WTC11 (cell line): Measurements from ENCODE around the gene ZPBP. TPM values are rescaled to one million over a fixed set of nuclear protein-coding genes. Genes with fewer than 3 reads are reported as not detected.

ENCODE experiments used
- ELF4 ChIP-seq: sonication (generic); formaldehyde crosslinking; IDR thresholded peaks from 2 replicates; pipeline ENCODE4 v1.8.1; 2022; ENCODE audit warnings: low read depth, mild to moderate bottlenecking, moderate library complexity, missing genetic modification reagents
- TEAD1 ChIP-seq: sonication (generic); formaldehyde crosslinking; IDR thresholded peaks from 2 replicates; pipeline ENCODE4 v1.8.0; 2022; ENCODE audit warnings: mild to moderate bottlenecking, missing genetic modification reagents
- ZNF232 ChIP-seq: sonication (generic); formaldehyde crosslinking; IDR thresholded peaks from 2 replicates; pipeline ENCODE4 v1.8.0; 2022; ENCODE audit warnings: mild to moderate bottlenecking, missing genetic modification reagents
- total RNA-seq: library from RNA; stranded (reverse); gene quantifications from 3 replicates; pipeline ENCODE4 v1.2.3, GENCODE V29; 2021

ZPBP gene
- total RNA-seq, 1 experiment from 2014 or later, result not detected

DNA sequence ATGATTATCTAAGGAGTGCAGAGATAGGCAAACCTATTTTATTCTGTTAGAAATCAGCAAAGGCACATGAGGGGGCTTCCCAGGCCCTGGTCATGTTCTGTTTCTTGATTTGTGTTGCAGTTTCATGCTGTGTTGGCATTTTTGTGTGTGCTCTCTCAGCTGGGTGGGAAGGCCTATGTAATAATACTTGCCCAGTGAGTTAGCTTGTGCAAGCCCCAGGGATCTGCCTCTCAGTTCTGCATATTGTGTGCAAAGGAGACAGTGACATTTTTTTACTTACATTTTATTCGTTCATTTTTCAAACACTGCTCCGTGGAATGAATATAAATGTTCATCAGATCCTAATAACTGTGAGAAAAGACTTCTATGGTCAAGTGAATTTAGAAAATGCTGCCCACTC is 200.6 kb downstream of the ZPBP start (continued):
- no peak for TF ChIP-seq TEAD1 (CRISPR knock-in tag)
- no peak for TF ChIP-seq ELF4 (CRISPR knock-in tag)
- no peak for TF ChIP-seq ZNF232 (CRISPR knock-in tag)

Other genes starting within 250 kb of the ZPBP start
- gene IKZF1, start 211.5 kb upstream of the ZPBP start, total RNA-seq, result 1.9 to 2.4 TPM (median 2.3 TPM) in 3 replicates